ENCODE data around the gene VPS41.

Gene VPS41

DNA sequence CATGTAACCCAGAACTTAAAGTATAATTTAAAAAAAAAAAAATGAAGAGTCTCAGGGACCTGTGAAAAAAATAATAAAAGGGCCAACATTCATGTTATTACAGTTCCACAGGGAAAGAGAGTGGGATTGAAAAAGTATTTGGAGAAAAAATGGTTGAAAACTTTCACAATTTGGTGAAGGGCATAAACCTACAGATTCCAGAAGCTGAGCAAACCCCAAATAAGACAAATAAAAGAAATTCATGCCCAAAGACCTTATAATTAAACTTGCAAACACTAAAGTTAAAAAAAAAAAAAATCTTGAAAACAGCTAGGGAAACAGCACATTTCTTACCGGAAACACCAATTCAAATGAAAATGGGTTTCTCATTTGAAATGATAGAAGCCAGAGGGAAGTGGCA, 19.9 kb downstream of the VPS41 start:
- TF ChIP-seq GATA1 (IDR thresholded peaks at IDR 0.05; ENCODE audit: low read depth, low read length) = no peak
- TF ChIP-seq POLR2A (IDR thresholded peaks at IDR 0.05; ENCODE audit: low read length) = no peak
- DNase-seq = no peak

DNA sequence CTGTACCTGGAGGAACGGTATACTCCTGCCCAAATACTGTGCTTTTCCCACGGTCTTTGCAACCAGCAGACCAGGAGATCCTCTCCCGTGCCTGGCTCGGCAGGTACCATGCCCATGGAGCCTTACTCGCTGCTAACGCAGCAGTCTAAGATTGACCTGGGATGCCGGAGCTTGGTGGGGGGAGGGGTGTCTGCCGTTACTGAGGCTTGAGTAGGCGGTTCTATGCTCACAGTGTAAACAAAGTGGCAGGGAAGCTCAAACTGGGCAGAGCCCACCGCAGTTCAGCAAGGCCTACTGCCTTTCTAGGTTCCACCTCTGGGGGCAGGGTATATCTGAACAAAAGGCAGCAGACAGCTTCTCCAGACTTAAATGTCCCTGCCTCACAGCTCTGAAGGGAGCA, 22.7 kb downstream of the VPS41 start:
- no peak for TF ChIP-seq GATA1 (IDR thresholded peaks at IDR 0.05; ENCODE audit: low read depth, low read length)
- TF ChIP-seq POLR2A (IDR thresholded peaks at IDR 0.05; ENCODE audit: low read length) = no peak
- no peak for DNase-seq

DNA sequence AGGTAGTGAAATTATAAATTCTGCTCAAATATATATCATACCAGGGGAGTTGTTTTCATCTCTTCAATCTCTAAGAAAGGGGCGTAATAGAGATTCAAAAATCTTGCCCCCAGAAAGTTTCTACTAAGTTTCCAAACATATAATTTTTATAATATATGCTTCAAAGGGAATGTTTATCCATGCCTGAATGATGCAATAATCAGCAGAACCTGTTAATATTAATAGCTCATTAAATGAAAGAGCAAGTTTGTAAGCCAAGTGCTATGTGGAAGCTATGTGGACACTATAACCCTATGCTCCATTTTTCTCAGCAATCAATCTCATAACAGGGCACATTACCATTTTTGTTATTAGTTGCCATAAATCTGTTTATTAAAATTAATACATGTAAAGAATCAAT, 25.3 kb downstream of the VPS41 start:
- TF ChIP-seq GATA1 (IDR thresholded peaks at IDR 0.05; ENCODE audit: low read depth, low read length) (no peak), POLR2A (IDR thresholded peaks at IDR 0.05; ENCODE audit: low read length) (no peak)
- no peak for DNase-seq

DNA sequence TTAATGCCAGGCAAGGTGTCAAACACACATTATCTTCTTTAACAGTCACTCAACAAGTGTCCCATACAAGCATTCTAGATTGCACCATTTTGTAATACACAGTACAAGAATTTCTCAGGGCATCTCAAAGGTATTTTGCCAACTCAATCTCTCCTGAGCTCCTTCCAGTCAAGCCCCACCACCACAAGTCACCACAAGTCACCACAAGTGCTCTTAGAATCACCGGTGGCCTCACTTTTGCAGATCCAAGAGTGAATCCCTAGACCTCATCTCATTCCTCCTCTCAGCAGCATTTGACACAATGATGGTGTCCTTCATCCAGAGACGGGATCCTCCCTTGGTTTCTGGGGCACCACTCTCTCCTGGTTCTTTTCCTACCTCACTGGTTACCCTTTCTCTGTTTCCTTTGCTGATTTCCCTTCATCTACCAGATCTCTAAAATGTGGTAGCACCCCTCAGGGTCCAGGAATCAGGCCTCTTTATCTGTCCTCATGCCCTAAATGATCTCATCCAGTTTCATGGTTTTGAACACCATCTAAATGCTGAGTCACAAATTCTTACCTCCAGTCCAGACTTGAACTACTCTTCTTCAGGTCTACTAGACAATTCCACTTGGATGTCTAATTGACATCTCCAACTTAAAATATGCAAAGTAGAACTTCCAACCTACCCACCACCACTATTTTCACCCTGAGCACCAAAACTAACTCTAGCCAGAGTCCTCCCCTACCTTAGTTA, 26.9 kb downstream of the VPS41 start:
- DNase-seq = peak; percentile 3 to 50
- TF ChIP-seq GATA1 (IDR thresholded peaks at IDR 0.05; ENCODE audit: low read depth, low read length) (no peak), POLR2A (IDR thresholded peaks at IDR 0.05; ENCODE audit: low read length) (no peak)

DNA sequence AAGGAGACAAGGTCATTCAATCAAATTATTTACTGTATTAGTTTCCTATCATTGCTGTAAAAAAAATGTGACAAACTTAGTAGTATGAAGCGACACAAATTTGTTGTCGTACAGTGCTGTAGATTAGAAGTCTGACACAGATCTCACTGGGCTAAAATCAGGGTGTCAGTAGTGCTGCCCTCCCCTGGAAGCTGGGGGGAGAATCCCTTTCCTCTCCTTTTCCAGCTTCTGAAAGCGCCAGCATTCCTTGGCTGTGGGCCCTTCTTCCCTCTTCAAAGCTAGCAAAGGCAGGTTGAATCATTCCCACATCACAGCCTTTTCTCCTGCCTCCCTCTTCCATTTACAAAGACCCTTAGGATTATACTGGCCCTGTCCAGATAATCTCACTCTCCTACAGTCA, 28.0 kb downstream of the VPS41 start:
- no peak for DNase-seq
- TF ChIP-seq POLR2A (IDR thresholded peaks at IDR 0.05; ENCODE audit: low read length) = no peak
- TF ChIP-seq GATA1 (IDR thresholded peaks at IDR 0.05; ENCODE audit: low read depth, low read length) = no peak

DNA sequence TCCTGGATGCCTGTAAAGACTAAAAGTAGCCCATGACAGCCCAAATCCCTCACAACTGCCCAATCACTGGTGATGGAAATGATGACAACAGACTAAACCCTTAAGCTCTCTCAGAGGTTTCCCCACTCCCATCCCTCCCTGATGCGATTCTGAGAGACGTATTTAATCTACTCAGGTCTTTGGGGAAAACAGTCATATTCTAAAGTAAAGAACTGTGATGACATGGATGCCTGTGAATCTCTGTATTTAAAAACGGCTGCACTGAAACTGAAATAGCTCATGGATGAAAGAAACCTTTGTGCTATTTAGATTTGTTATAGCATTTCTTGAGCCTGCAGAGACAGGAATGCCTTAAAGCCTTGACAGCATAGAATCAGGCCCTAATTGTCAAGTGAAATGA, 28.5 kb downstream of the VPS41 start:
- no peak for DNase-seq
- TF ChIP-seq GATA1 (IDR thresholded peaks at IDR 0.05; ENCODE audit: low read depth, low read length) (no peak), POLR2A (IDR thresholded peaks at IDR 0.05; ENCODE audit: low read length) (no peak)

DNA sequence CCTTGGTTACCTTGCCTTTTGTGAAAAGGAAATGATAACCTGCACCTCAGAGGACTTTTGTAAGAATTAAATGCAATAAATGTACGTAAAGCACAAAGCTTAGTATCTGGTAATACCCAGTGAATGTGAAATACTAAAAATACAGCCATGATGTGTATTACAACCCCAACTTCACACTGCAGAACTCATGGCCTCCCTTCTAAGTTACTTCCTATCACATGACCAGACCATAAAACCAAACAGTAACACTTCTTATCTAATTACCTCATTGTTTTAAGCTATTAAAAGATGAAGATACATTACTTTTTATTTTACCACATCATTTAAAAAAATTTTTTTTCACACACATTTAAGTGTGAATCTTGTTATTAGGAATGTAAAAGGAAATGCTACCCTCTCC, 29.0 kb downstream of the VPS41 start:
- TF ChIP-seq POLR2A (IDR thresholded peaks at IDR 0.05; ENCODE audit: low read length) (no peak), GATA1 (IDR thresholded peaks at IDR 0.05; ENCODE audit: low read depth, low read length) (no peak)
- no peak for DNase-seq

DNA sequence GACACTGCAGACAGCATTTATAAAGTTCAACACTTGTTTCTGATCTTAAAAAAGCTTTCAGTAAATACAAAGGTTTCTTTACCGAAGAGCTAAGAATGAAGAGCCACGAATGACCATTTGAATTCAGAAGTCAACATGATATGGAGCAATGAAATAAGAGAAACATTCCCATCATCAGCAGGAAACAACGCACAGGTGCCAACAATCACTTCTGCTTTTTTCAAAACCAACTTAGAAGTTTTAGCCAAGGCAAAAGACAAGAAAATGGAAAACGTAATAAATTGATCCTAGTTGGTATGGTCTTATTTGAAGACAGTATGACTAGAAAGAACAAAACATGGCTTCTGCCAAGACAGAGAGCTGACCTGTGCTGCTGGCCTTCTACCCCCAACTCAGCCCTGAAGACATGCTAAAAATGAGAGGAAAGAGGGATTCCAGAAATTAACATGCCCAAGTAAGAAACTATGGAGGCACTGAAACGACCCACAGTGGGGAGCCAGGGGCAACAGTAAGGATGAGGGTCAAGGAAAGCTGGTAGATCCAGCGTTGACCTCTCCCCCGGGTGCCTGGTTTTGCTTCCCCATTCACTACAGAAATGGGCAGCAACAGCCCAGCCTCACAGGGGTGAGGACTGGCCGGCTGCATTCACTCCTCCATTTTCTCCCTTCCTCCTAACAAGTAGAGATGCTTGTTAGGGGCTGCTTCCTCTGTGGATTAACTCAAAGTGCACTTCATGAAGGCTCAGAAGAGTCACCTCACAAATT, 30.1 kb downstream of the VPS41 start:
- no peak for DNase-seq
- TF ChIP-seq GATA1 (IDR thresholded peaks at IDR 0.05; ENCODE audit: low read depth, low read length) (no peak), POLR2A (IDR thresholded peaks at IDR 0.05; ENCODE audit: low read length) (no peak)

DNA sequence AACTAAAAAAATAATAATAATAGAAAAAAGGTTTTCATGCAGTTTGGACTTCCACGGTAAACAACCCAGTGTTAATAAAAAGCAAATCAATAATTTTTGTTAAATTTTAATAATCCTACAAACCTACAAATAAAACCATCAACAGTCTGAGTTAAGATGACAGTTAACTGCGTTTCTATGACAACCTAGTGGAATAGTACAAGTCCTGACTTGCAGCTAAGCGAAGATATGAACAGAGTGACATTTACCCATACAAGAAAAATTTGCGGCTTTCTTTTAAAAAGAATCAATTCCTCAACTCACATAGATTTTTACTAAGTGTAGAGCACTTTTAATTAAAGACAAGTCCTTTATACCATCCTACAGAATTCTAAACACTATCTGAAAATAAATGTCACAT, 35.6 kb downstream of the VPS41 start:
- TF ChIP-seq GATA1 (IDR thresholded peaks at IDR 0.05; ENCODE audit: low read depth, low read length) (no peak), POLR2A (IDR thresholded peaks at IDR 0.05; ENCODE audit: low read length) (no peak)
- DNase-seq = no peak

DNA sequence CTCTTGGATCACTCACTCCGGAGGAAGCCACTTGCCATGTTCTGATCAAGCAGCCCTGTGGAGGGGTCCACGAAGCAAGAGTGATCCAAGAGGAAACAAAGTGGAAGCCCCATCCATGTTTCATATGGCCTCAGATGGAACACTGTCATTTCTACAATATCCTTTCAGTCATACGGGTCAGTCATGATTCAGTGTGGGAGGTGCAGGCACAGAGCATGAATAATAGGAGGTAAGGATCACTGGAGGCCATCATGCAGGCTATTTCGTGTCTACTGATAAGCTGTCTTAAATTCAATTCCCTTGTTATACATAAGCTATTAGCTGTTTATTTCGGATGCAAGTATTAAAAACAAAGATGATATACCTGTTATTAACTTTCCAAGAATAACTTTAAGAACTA, 36.8 kb downstream of the VPS41 start:
- TF ChIP-seq POLR2A (IDR thresholded peaks at IDR 0.05; ENCODE audit: low read length) = no peak
- no peak for TF ChIP-seq GATA1 (IDR thresholded peaks at IDR 0.05; ENCODE audit: low read depth, low read length)
- no peak for DNase-seq

DNA sequence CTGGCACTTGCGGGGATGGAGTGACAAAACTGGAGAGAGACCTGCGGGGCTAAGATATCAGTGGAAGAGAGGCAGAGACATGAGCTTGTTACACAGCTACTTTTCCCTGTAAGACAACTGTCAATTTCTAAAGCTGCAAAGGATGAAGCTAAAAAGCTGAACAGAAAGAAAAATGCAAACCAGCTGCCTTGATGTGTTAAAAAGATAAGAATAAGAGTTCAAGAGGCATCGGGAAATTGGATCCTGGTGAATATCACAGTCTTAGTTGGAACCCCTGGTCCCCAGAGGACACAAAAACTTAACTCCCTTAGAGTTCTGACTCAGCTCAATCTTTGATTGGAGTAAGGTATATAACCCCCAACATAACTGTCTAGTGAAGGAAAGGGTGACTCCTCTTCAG, 38.8 kb downstream of the VPS41 start:
- DNase-seq = no peak
- TF ChIP-seq GATA1 (IDR thresholded peaks at IDR 0.05; ENCODE audit: low read depth, low read length) = no peak
- no peak for TF ChIP-seq POLR2A (IDR thresholded peaks at IDR 0.05; ENCODE audit: low read length)

DNA sequence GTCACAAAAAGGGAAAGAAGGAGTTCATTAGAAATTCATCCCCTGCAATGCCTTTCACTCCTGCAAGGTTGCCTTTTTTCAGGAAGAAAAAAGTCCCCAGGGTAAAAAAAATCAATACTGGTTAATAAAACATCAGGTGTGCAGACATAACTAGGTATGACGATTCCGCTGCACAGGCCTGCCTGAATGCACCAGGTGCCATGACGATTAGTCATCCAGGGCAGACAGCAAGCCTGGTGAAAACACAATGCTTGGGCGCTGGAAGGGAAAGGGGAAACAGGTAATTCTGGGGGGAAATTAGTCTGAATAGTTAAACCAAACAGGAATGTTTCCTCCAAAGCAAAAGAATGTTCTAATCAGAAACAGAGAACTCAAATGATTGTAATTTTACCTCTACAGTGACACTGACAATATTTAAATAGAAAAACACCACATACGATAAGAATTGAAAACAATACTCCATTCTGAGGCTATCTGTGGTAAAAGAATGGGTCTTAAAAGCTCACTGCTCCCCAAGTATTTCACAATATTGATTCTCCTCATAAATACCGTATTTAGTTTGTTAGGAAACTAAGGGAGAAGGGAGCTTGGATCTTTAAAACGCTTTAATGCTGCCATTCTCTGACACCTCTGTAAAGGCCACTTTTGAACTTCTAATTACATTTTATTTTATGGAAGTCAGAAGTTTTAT, 45.2 kb downstream of the VPS41 start:
- DNase-seq = no peak
- TF ChIP-seq POLR2A (IDR thresholded peaks at IDR 0.05; ENCODE audit: low read length) (no peak), GATA1 (IDR thresholded peaks at IDR 0.05; ENCODE audit: low read depth, low read length) (no peak)

DNA sequence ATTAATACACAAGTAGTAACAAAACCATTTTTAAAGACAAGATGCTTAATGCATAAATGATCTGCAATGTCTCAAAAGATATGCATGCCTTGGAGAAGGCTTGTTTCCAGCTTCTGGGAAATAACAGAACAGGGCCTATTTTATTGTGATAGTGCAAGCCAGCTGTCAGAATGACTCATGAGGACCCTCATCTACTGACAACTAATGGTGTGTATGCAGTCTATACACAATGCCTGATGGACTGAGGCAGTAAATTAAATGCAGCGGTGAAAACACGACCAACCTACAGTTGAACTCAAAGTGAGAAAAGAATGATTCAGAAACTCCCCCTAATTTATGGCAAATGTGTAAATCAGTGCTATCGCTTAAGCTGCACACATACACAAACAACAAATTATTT, 46.3 kb downstream of the VPS41 start:
- no peak for DNase-seq
- no peak for TF ChIP-seq GATA1 (IDR thresholded peaks at IDR 0.05; ENCODE audit: low read depth, low read length)
- TF ChIP-seq POLR2A (IDR thresholded peaks at IDR 0.05; ENCODE audit: low read length) = no peak

DNA sequence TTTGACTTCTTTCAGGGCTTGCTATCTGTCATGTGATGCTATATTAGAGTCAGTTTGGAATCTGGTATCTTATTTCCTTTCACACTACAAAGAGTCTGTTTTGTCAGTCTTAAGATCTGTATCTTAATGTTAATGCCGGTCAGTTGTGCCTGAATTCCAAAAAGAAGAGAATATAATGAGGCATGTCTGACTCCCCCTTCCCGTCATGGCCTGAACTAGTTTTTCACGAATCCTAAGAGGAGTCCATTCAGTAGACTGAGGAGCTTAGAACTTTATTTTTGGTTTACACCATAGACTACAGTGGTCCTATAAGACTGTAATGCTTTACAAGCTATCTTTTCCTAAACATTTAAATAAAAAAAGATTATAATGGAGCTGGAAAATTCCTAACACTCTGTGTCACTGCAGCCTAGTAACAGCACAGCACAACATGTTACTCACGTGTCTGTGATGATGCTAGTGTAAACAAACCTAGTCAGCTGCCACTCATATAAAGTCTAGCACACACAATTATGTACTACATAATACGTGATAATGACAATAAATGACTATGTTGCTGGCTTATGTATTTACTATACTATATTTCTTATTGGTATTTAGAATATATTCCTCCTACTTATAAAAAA, 50.6 kb downstream of the VPS41 start:
- DNase-seq = no peak
- TF ChIP-seq GATA1 (IDR thresholded peaks at IDR 0.05; ENCODE audit: low read depth, low read length) = no peak

All from erythroblast (primary cell).